ENCODE results near the gene EXOC6.

EXOC6 gene

GRCh38 chr10:92999191-92999590 is 150.9 kb downstream of the EXOC6 start:
- Histone ChIP-seq H3K9me3 (ENCODE audit: insufficient read depth, low read depth, low read length) (no peaks in the 10 kb centered on the region), H3K36me3 (ENCODE audit: control insufficient read depth in 1 of 2, insufficient read depth in 2 of 2, low read length in 2 of 2) (no peaks in the 10 kb centered on the region), H3K9ac (ENCODE audit: low read length) (no peak overlapping the region), H3K79me2 (ENCODE audit: control insufficient read depth, insufficient read depth, low read length, poor library complexity) (no peaks in the 10 kb centered on the region), H3K4me1 (ENCODE audit: control insufficient read depth in 1 of 2, insufficient read depth in 2 of 2, low read length in 2 of 2) (no peaks in the 10 kb centered on the region), H4K12ac (ENCODE audit: low read depth, low read length) (no peak overlapping the region), H3K27me3 (ENCODE audit: insufficient read depth, low read length) (no peaks in the 10 kb centered on the region), H2BK120ac (ENCODE audit: insufficient read depth, low read length, poor library complexity) (no peak overlapping the region), H3K14ac (ENCODE audit: low read length) (no peak overlapping the region), H3K4me2 (ENCODE audit: low read length) (no peak overlapping the region), H2AK5ac (ENCODE audit: low read length) (no peak overlapping the region), H3K4me3 (ENCODE audit: low read depth, low read length) (no peak overlapping the region), H3K4ac (ENCODE audit: low read depth, low read length) (no peak overlapping the region), H2AFZ (ENCODE audit: insufficient read depth, low read length, poor library complexity) (no peak overlapping the region), H2BK12ac (ENCODE audit: low read length) (no peak overlapping the region), H3K23ac (ENCODE audit: low read length) (no peak overlapping the region), H3K79me1 (ENCODE audit: low read length) (no peaks in the 10 kb centered on the region), H3K18ac (ENCODE audit: low read length) (no peak overlapping the region), H4K8ac (ENCODE audit: low read depth, low read length) (no peak overlapping the region), H3K27ac (ENCODE audit: low read depth, low read length) (no peak overlapping the region), H2BK5ac (ENCODE audit: low read depth, low read length, poor library complexity) (no peak overlapping the region), H4K91ac (ENCODE audit: low read depth, low read length) (no peak overlapping the region)
- WGBS (ENCODE audit: extremely low coverage, insufficient coverage, insufficient read length): no CpG with 5 or more reads among the region's 2 CpGs
- DNase-seq: peak in 1 of 2 donors; percentile 31

- no peak overlapping the region for H3K4me2 ChIP-seq (ENCODE audit: low read length)
- H3K14ac ChIP-seq (ENCODE audit: low read length): no peak overlapping the region
- no peak overlapping the region for H3K18ac ChIP-seq (ENCODE audit: low read length)
- H2BK5ac ChIP-seq (ENCODE audit: low read depth, low read length, poor library complexity): no peak overlapping the region
- H3K4me3 ChIP-seq (ENCODE audit: low read depth, low read length): no peak overlapping the region
- H3K79me2 ChIP-seq (ENCODE audit: control insufficient read depth, insufficient read depth, low read length, poor library complexity): no peaks in the 10 kb centered on the region
- no peak overlapping the region for H3K4ac ChIP-seq (ENCODE audit: low read depth, low read length)
- DNase-seq: peak in 1 of 2 donors; percentile 67
- H3K4me1 ChIP-seq (ENCODE audit: control insufficient read depth in 1 of 2, insufficient read depth in 2 of 2, low read length in 2 of 2): no peaks in the 10 kb centered on the region
- H3K27ac ChIP-seq (ENCODE audit: low read depth, low read length): no peak overlapping the region
- no peak overlapping the region for H2BK120ac ChIP-seq (ENCODE audit: insufficient read depth, low read length, poor library complexity)
- no peak overlapping the region for H4K91ac ChIP-seq (ENCODE audit: low read depth, low read length)
- no peaks in the 10 kb centered on the region for H3K9me3 ChIP-seq (ENCODE audit: insufficient read depth, low read depth, low read length)
- H3K36me3 ChIP-seq (ENCODE audit: control insufficient read depth in 1 of 2, insufficient read depth in 2 of 2, low read length in 2 of 2): no peaks in the 10 kb centered on the region
- H3K27me3 ChIP-seq (ENCODE audit: insufficient read depth, low read length): no peaks in the 10 kb centered on the region
- H3K79me1 ChIP-seq (ENCODE audit: low read length): no peaks in the 10 kb centered on the region
- no peak overlapping the region for H2AFZ ChIP-seq (ENCODE audit: insufficient read depth, low read length, poor library complexity)
- H2BK12ac ChIP-seq (ENCODE audit: low read length): no peak overlapping the region
- H4K12ac ChIP-seq (ENCODE audit: low read depth, low read length): no peak overlapping the region
- no peak overlapping the region for H3K9ac ChIP-seq (ENCODE audit: low read length)
- WGBS (ENCODE audit: extremely low coverage, insufficient coverage, insufficient read length): no CpG with 5 or more reads among the region's 3 CpGs
- no peak overlapping the region for H4K8ac ChIP-seq (ENCODE audit: low read depth, low read length)
- H3K23ac ChIP-seq (ENCODE audit: low read length): no peak overlapping the region
- no peak overlapping the region for H2AK5ac ChIP-seq (ENCODE audit: low read length)
Measured at GRCh38 chr10:93006435-93007039, 158.2 kb downstream of the EXOC6 start.

GRCh38 chr10:93015722-93016121 is 167.4 kb downstream of the EXOC6 start:
- no peak overlapping the region for H4K91ac ChIP-seq (ENCODE audit: low read depth, low read length)
- no peak for DNase-seq
- no peak overlapping the region for H2AFZ ChIP-seq (ENCODE audit: insufficient read depth, low read length, poor library complexity)
- H2BK120ac ChIP-seq (ENCODE audit: insufficient read depth, low read length, poor library complexity): no peak overlapping the region
- H2AK5ac ChIP-seq (ENCODE audit: low read length): no peak overlapping the region
- H3K27ac ChIP-seq (ENCODE audit: low read depth, low read length): no peak overlapping the region
- no CpG with 5 or more reads among the region's 3 CpGs for WGBS (ENCODE audit: extremely low coverage, insufficient coverage, insufficient read length)
- H3K18ac ChIP-seq (ENCODE audit: low read length): no peak overlapping the region
- no peak overlapping the region for H2BK12ac ChIP-seq (ENCODE audit: low read length)
- no peak overlapping the region for H4K12ac ChIP-seq (ENCODE audit: low read depth, low read length)
- H3K36me3 ChIP-seq (ENCODE audit: control insufficient read depth in 1 of 2, insufficient read depth in 2 of 2, low read length in 2 of 2): no peaks in the 10 kb centered on the region
- H3K23ac ChIP-seq (ENCODE audit: low read length): no peak overlapping the region
- no peak overlapping the region for H3K4me2 ChIP-seq (ENCODE audit: low read length)
- no peaks in the 10 kb centered on the region for H3K79me1 ChIP-seq (ENCODE audit: low read length)
- no peaks in the 10 kb centered on the region for H3K9me3 ChIP-seq (ENCODE audit: insufficient read depth, low read depth, low read length)
- H4K8ac ChIP-seq (ENCODE audit: low read depth, low read length): no peak overlapping the region
- H2BK5ac ChIP-seq (ENCODE audit: low read depth, low read length, poor library complexity): no peak overlapping the region
- H3K4me3 ChIP-seq (ENCODE audit: low read depth, low read length): no peak overlapping the region
- H3K79me2 ChIP-seq (ENCODE audit: control insufficient read depth, insufficient read depth, low read length, poor library complexity): no peaks in the 10 kb centered on the region
- no peak overlapping the region for H3K9ac ChIP-seq (ENCODE audit: low read length)
- H3K27me3 ChIP-seq (ENCODE audit: insufficient read depth, low read length): no peaks in the 10 kb centered on the region
- no peak overlapping the region for H3K14ac ChIP-seq (ENCODE audit: low read length)
- no peaks in the 10 kb centered on the region for H3K4me1 ChIP-seq (ENCODE audit: control insufficient read depth in 1 of 2, insufficient read depth in 2 of 2, low read length in 2 of 2)
- H3K4ac ChIP-seq (ENCODE audit: low read depth, low read length): no peak overlapping the region

GRCh38 chr10:93023013-93023650 is 174.8 kb downstream of the EXOC6 start:
- DNase-seq: peak in 1 of 2 donors; percentile 58
- Histone ChIP-seq H3K9ac (ENCODE audit: low read length) (no peak overlapping the region), H3K27ac (ENCODE audit: low read depth, low read length) (no peak overlapping the region), H3K4me2 (ENCODE audit: low read length) (no peak overlapping the region), H4K91ac (ENCODE audit: low read depth, low read length) (no peak overlapping the region), H3K4me1 (ENCODE audit: control insufficient read depth in 1 of 2, insufficient read depth in 2 of 2, low read length in 2 of 2) (no peaks in the 10 kb centered on the region), H3K27me3 (ENCODE audit: insufficient read depth, low read length) (no peaks in the 10 kb centered on the region), H3K23ac (ENCODE audit: low read length) (no peak overlapping the region), H3K14ac (ENCODE audit: low read length) (no peak overlapping the region), H2BK120ac (ENCODE audit: insufficient read depth, low read length, poor library complexity) (no peak overlapping the region), H4K8ac (ENCODE audit: low read depth, low read length) (no peak overlapping the region), H3K79me2 (ENCODE audit: control insufficient read depth, insufficient read depth, low read length, poor library complexity) (no peaks in the 10 kb centered on the region), H2AFZ (ENCODE audit: insufficient read depth, low read length, poor library complexity) (no peak overlapping the region), H3K18ac (ENCODE audit: low read length) (no peak overlapping the region), H3K9me3 (ENCODE audit: insufficient read depth, low read depth, low read length) (peaks cover 2% of the 10 kb centered on the region), H2AK5ac (ENCODE audit: low read length) (no peak overlapping the region), H3K4ac (ENCODE audit: low read depth, low read length) (no peak overlapping the region), H2BK12ac (ENCODE audit: low read length) (no peak overlapping the region), H4K12ac (ENCODE audit: low read depth, low read length) (no peak overlapping the region), H3K36me3 (ENCODE audit: control insufficient read depth in 1 of 2, insufficient read depth in 2 of 2, low read length in 2 of 2) (no peaks in the 10 kb centered on the region), H2BK5ac (ENCODE audit: low read depth, low read length, poor library complexity) (no peak overlapping the region), H3K79me1 (ENCODE audit: low read length) (no peaks in the 10 kb centered on the region), H3K4me3 (ENCODE audit: low read depth, low read length) (no peak overlapping the region)
- no CpG with 5 or more reads among the region's 4 CpGs for WGBS (ENCODE audit: extremely low coverage, insufficient coverage, insufficient read length)
